HepG2 (cell line): ENCODE results near the gene CCNT2. TPM values are rescaled to one million over a fixed set of nuclear protein-coding genes. Genes with fewer than 3 reads are reported as not detected.

ENCODE experiments used
- CEBPB ChIP-seq: IDR thresholded peaks from 2 replicates; pipeline ENCODE4 v1.6.1; 2011; ENCODE audit warnings: low read depth, low read length, improper control_type of control experiment, borderline replicate concordance
- ELK4 ChIP-seq: sonication (generic); formaldehyde crosslinking; IDR thresholded peaks from 2 replicates; pipeline ENCODE4 v1.9.0; 2021; ENCODE audit warnings: missing genetic modification reagents, borderline replicate concordance
- FOXA1 ChIP-seq, 2 experiments: fragments of 450-650 bp in 1 of 2; sonication (generic) in 1 of 2; formaldehyde crosslinking in 1 of 2; IDR thresholded peaks; 2 replicates each; pipeline versions ENCODE4 v1.4.0 to v1.6.1; 2016 to 2020; ENCODE audit warnings: missing genetic modification reagents in 1 of 2
- FUBP1 ChIP-seq: sonication (generic); formaldehyde crosslinking; IDR thresholded peaks from 2 replicates; pipeline ENCODE4 v1.5.1; 2020; ENCODE audit warnings: missing genetic modification reagents, mild to moderate bottlenecking, borderline replicate concordance
- HNRNPH1 ChIP-seq: fragments of 200-400 bp; formaldehyde crosslinking; optimal IDR thresholded peaks from 2 replicates; pipeline ENCODE3; 2017; ENCODE audit warnings: mild to moderate bottlenecking, low read depth, low read length
- JARID2 ChIP-seq: sonication (generic); formaldehyde crosslinking; IDR thresholded peaks from 2 replicates; pipeline ENCODE4 v1.8.1; 2023; ENCODE audit warnings: missing genetic modification reagents, inconsistent platforms; ENCODE audit not compliant: insufficient replicate concordance
- KDM5B ChIP-seq: sonication (generic); formaldehyde crosslinking; IDR thresholded peaks from 2 replicates; pipeline ENCODE4 v1.4.0; 2020; ENCODE audit warnings: missing genetic modification reagents, mild to moderate bottlenecking, borderline replicate concordance
- KLF16 ChIP-seq, 2 experiments: sonication (generic) in 1 of 2; formaldehyde crosslinking in 1 of 2; IDR thresholded peaks; 2 replicates each; pipeline versions ENCODE4 v1.6.1 to v1.8.0; 2016 to 2023; ENCODE audit warnings: missing genetic modification reagents in 2 of 2, missing compliant biosample characterization in 1 of 2
- MAFK ChIP-seq, 2 experiments: IDR thresholded peaks in 1 of 2; conservative IDR thresholded peaks in 1 of 2; 2 replicates each; pipeline ENCODE4 v1.6.1; 2011; ENCODE audit warnings: improper control_type of control experiment in 2 of 2, low read length in 2 of 2
- MYC ChIP-seq: sonication (generic); formaldehyde crosslinking; IDR thresholded peaks from 2 replicates; pipeline ENCODE4 v1.9.0; 2021; ENCODE audit warnings: missing genetic modification reagents, borderline replicate concordance
- POLR2A ChIP-seq, 2 experiments: IDR thresholded peaks; 2 replicates each; pipeline ENCODE4 v1.6.1; 2011; ENCODE audit warnings: low read depth in 2 of 2, low read length in 2 of 2, mild to moderate bottlenecking in 1 of 2, moderate library complexity in 1 of 2; ENCODE audit not compliant: insufficient read depth in 1 of 2
- SIN3B ChIP-seq: fragments of 150-350 bp; IDR thresholded peaks from 2 replicates; pipeline ENCODE4 v1.6.1; 2014; ENCODE audit warnings: low read length
- SMC3 ChIP-seq: IDR thresholded peaks from 2 replicates; pipeline ENCODE4 v1.6.1; 2011; ENCODE audit warnings: low read length, improper control_type of control experiment
- TEF ChIP-seq: sonication (generic); formaldehyde crosslinking; IDR thresholded peaks from 2 replicates; pipeline ENCODE4 v1.5.0; 2020; ENCODE audit warnings: missing genetic modification reagents
- ZBTB26 ChIP-seq: IDR thresholded peaks from 2 replicates; pipeline ENCODE4 v1.6.1; 2016; ENCODE audit warnings: missing compliant biosample characterization, missing genetic modification reagents, borderline replicate concordance
- ZBTB44 ChIP-seq: sonication (generic); formaldehyde crosslinking; IDR thresholded peaks from 2 replicates; pipeline ENCODE4 v1.4.0; 2020; ENCODE audit warnings: missing genetic modification reagents
- ZC3H4 ChIP-seq: sonication (generic); formaldehyde crosslinking; IDR thresholded peaks from 2 replicates; pipeline ENCODE4 v1.4.0; 2020; ENCODE audit warnings: missing genetic modification reagents, borderline replicate concordance
- ZFP1 ChIP-seq: IDR thresholded peaks from 2 replicates; pipeline ENCODE4 v1.6.1; 2016
- ZFX ChIP-seq: sonication (generic); formaldehyde crosslinking; IDR thresholded peaks from 2 replicates; pipeline ENCODE4 v1.4.0; 2020; ENCODE audit warnings: mild to moderate bottlenecking, low read depth, missing genetic modification reagents, moderate library complexity
- ZNF253 ChIP-seq: sonication (generic); formaldehyde crosslinking; IDR thresholded peaks from 2 replicates; pipeline ENCODE4 v1.8.0; 2022; ENCODE audit warnings: mild to moderate bottlenecking, missing genetic modification reagents, borderline replicate concordance
- polyA plus RNA-seq, 8 experiments: library from polyadenylated mRNA; depleted of rRNA in 3 of 8; stranded (reverse) in 7 of 8; unstranded in 1 of 8; fragments of >200 nt; fragmentation: Illumina TruSeq in 4 of 8; extraction: Trizol in 4 of 8; gene quantifications; 2 replicates each; pipeline versions ENCODE4 v1.2.1 to v1.2.3, GENCODE V29; 2011 to 2016; ENCODE audit warnings: low read depth in 4 of 8, missing spikeins in 1 of 8, mixed read lengths in 1 of 8; ENCODE audit not compliant: insufficient read depth in 1 of 8
- total RNA-seq, 5 experiments: library from RNA; depleted of rRNA; stranded (reverse); fragments of >200 nt; fragmentation: Illumina TruSeq; extraction: Trizol; gene quantifications; 2 replicates each; pipeline ENCODE4 v1.2.3, GENCODE V29; 2016; ENCODE audit warnings: low read depth in 1 of 5

Gene CCNT2
- total and polyA plus RNA-seq, 2 of the 13 experiments (the other 11 are each of a cell fraction or from before 2014, with no cell fraction given) = 22.1 to 34.4 TPM

GRCh38 chr2:134918526-134919340 is at the start of gene CCNT2 (continued):
- TF ChIP-seq CEBPB = peak; percentile 84
- TF ChIP-seq MAFK (conservative IDR thresholded peaks at IDR 0.05 in 1 of 2, IDR thresholded peaks at IDR 0.05 in 1 of 2; ENCODE audit: low read length in 2 of 2) = 0 out of 4 replicates have a peak, but pooled peaks of 1 of the 2 experiments have one; percentile 1
- peak; percentile 82 for TF ChIP-seq MYC (CRISPR knock-in tag)
- TF ChIP-seq KLF16 (CRISPR knock-in tag; IDR thresholded peaks at IDR 0.05) = peak in 1 of 2 experiments; percentile 98; a peak in 3 of 4 replicates
- TF ChIP-seq ELK4 (CRISPR knock-in tag) = 0 out of 2 replicates have a peak, but pooled peaks have one; percentile 10
- no peak for TF ChIP-seq ZFP1
- TF ChIP-seq FOXA1 (IDR thresholded peaks at IDR 0.05) = no peak
- no peak for TF ChIP-seq FOXA1 (CRISPR knock-in tag; IDR thresholded peaks at IDR 0.05)
- no peak for TF ChIP-seq ZC3H4 (CRISPR knock-in tag)
- peak; percentile 84 to 87 for TF ChIP-seq POLR2A (IDR thresholded peaks at IDR 0.05; ENCODE audit: insufficient read depth in 1 of 2, low read depth in 2 of 2, low read length in 2 of 2)
- 0 out of 2 replicates have a peak, but pooled peaks have one; percentile 28 for TF ChIP-seq ZNF253
- no peak for TF ChIP-seq HNRNPH1
- no peak for TF ChIP-seq JARID2
- peak; percentile 59; the same call in 1 of the 2 replicates for TF ChIP-seq KDM5B (CRISPR knock-in tag)
- TF ChIP-seq FUBP1 (CRISPR knock-in tag) = no peak
- peak; percentile 58; the same call in 1 of the 2 replicates for TF ChIP-seq SIN3B
- peak; percentile 38; the same call in 1 of the 2 replicates for TF ChIP-seq ZBTB44 (CRISPR knock-in tag)
- TF ChIP-seq ZFX (CRISPR knock-in tag) = peak; percentile 93
- no peak; the same call in 1 of the 2 replicates for TF ChIP-seq SMC3
- TF ChIP-seq TEF = 0 out of 2 replicates have a peak, but pooled peaks have one; percentile 67
- TF ChIP-seq ZBTB26 (CRISPR knock-in tag) = no peak
